Smooth muscle cell (in vitro differentiated cells): ENCODE results near the gene IKBKE. TPM values are rescaled to one million over a fixed set of nuclear protein-coding genes. Genes with fewer than 3 reads are reported as not detected.

ENCODE experiments used
- DNase-seq: peaks from one replicate; lab custom pipeline; 2025; ENCODE audit not compliant: unreplicated experiment; lab: John Stamatoyannopoulos, UW
- H2AFZ ChIP-seq: fragments of 200-600 bp; sonication (generic); 2 replicates; pipeline ENCODE4 v1.6.0; 2016; ENCODE audit warnings: antibody characterized with exemption, low read depth, mild to moderate bottlenecking
- H3F3A ChIP-seq: fragments of 200-600 bp; sonication (generic); 2 replicates; pipeline ENCODE4 v1.6.0; 2017; ENCODE audit warnings: antibody characterized with exemption, low read depth
- H3K27ac ChIP-seq: fragments of 200-600 bp; sonication (generic); 2 replicates; pipeline ENCODE4 v1.5.1; 2016; ENCODE audit warnings: low read depth, mild to moderate bottlenecking
- H3K27me3 ChIP-seq: fragments of 200-600 bp; sonication (generic); 2 replicates; pipeline ENCODE4 v1.6.1; 2016; ENCODE audit warnings: low read depth, mild to moderate bottlenecking
- H3K36me3 ChIP-seq: fragments of 200-600 bp; sonication (generic); 2 replicates; pipeline ENCODE4 v1.5.1; 2016; ENCODE audit warnings: low read depth
- H3K4me1 ChIP-seq: fragments of 200-600 bp; sonication (generic); 2 replicates; pipeline ENCODE4 v1.5.1; 2016; ENCODE audit warnings: low read depth
- H3K4me2 ChIP-seq: fragments of 200-600 bp; sonication (generic); 2 replicates; pipeline ENCODE4 v1.6.0; 2016; ENCODE audit warnings: mild to moderate bottlenecking
- H3K4me3 ChIP-seq: fragments of 200-600 bp; sonication (generic); 2 replicates; pipeline ENCODE4 v1.5.1; 2016; ENCODE audit warnings: mild to moderate bottlenecking
- H3K79me2 ChIP-seq: fragments of 200-600 bp; sonication (generic); 2 replicates; pipeline ENCODE4 v1.6.0; 2016; ENCODE audit warnings: low read depth, mild to moderate bottlenecking
- H3K9ac ChIP-seq: fragments of 200-600 bp; sonication (generic); 2 replicates; pipeline ENCODE4 v1.6.0; 2016; ENCODE audit warnings: low read depth
- H3K9me3 ChIP-seq: fragments of 200-600 bp; sonication (generic); replicated peaks from 2 replicates; pipeline ENCODE4 v1.5.1; 2016; ENCODE audit warnings: low read depth
- H4K20me1 ChIP-seq: fragments of 200-600 bp; sonication (generic); 2 replicates; pipeline ENCODE4 v1.6.0; 2016; ENCODE audit warnings: low read depth
- CTCF ChIP-seq: fragments of 200-600 bp; sonication (generic); IDR thresholded peaks from 2 replicates; pipeline ENCODE4 v1.5.1; 2017; ENCODE audit warnings: borderline replicate concordance, mild to moderate bottlenecking, antibody characterized with exemption; ENCODE audit not compliant: insufficient read depth, poor library complexity, severe bottlenecking
- WGBS: methylation state at CpG from one replicate; pipeline ENCODE4 v1.1.7; 2016; ENCODE audit warnings: low lambda C conversion rate; 5-methylcytosine and 5-hydroxymethylcytosine counted together
- polyA plus RNA-seq: library from polyadenylated mRNA; unstranded; fragments of >200 nt; fragmentation: Nextera tagmentation; extraction: Ambion mirVana; gene quantifications from 2 replicates; pipeline ENCODE4 v1.2.1, GENCODE V29; 2016
- total RNA-seq: library from RNA; depleted of rRNA; stranded (reverse); fragments of >200 nt; gene quantifications from 2 replicates; pipeline ENCODE4 v1.2.3, GENCODE V29; 2014

IKBKE gene
- total and polyA plus RNA-seq, 2 experiments from 2014 or later: 4.0 to 9.7 TPM

GRCh38 chr1:206447792-206448191 lies 22.5 kb upstream of the IKBKE start:
- Histone ChIP-seq H3K4me3 (no peak overlapping the region), H3K27me3 (no peaks in the 10 kb centered on the region), H4K20me1 (peaks cover under 1% of the 10 kb centered on the region), H3K4me2 (no peak overlapping the region), H2AFZ (no peak overlapping the region), H3F3A (no peaks in the 10 kb centered on the region), H3K79me2 (no peaks in the 10 kb centered on the region), H3K4me1 (peaks cover 7% of the 10 kb centered on the region), H3K9ac (no peak overlapping the region), H3K27ac (no peak overlapping the region), H3K36me3 (peaks cover 6% of the 10 kb centered on the region), H3K9me3 (no peaks in the 10 kb centered on the region)
- DNase-seq: no peak
- WGBS: 76% methylated on average over 4 of the region's 4 CpGs
- TF ChIP-seq CTCF: no peak

GRCh38 chr1:206448471-206448870 lies 21.8 kb upstream of the IKBKE start:
- Histone ChIP-seq H3K79me2 (no peaks in the 10 kb centered on the region), H3K27me3 (no peaks in the 10 kb centered on the region), H3K9ac (no peak overlapping the region), H3K36me3 (peaks cover 2% of the 10 kb centered on the region), H3K4me2 (no peak overlapping the region), H3K9me3 (no peaks in the 10 kb centered on the region), H2AFZ (no peak overlapping the region), H3F3A (no peaks in the 10 kb centered on the region), H3K4me3 (no peak overlapping the region), H3K27ac (no peak overlapping the region), H3K4me1 (peaks cover 7% of the 10 kb centered on the region), H4K20me1 (no peaks in the 10 kb centered on the region)
- DNase-seq: no peak
- TF ChIP-seq CTCF: no peak
- WGBS: 72% methylated on average over 4 of the region's 4 CpGs

- no peaks in the 10 kb centered on the region for H3K79me2 ChIP-seq
- H3K4me2 ChIP-seq: no peak overlapping the region
- no peak for DNase-seq
- no peaks in the 10 kb centered on the region for H3F3A ChIP-seq
- H4K20me1 ChIP-seq: no peaks in the 10 kb centered on the region
- TF ChIP-seq CTCF: no peak
- WGBS: 59% methylated on average over 1 of the region's 1 CpG
- H3K4me1 ChIP-seq: peaks cover 7% of the 10 kb centered on the region
- no peak overlapping the region for H2AFZ ChIP-seq
- H3K9me3 ChIP-seq: no peaks in the 10 kb centered on the region
- peak overlapping the region; percentile 18 for H3K27ac ChIP-seq
- no peaks in the 10 kb centered on the region for H3K27me3 ChIP-seq
- no peaks in the 10 kb centered on the region for H3K36me3 ChIP-seq
- no peak overlapping the region for H3K9ac ChIP-seq
- H3K4me3 ChIP-seq: no peak overlapping the region
Measured at GRCh38 chr1:206449565-206449964, 20.7 kb upstream of the IKBKE start.

- H2AFZ ChIP-seq: no peak overlapping the region
- no peak overlapping the region for H3K4me2 ChIP-seq
- H3K79me2 ChIP-seq: no peaks in the 10 kb centered on the region
- H3K27ac ChIP-seq: peak overlapping the region; percentile 18
- TF ChIP-seq CTCF: no peak
- H4K20me1 ChIP-seq: no peaks in the 10 kb centered on the region
- H3K9me3 ChIP-seq: no peaks in the 10 kb centered on the region
- peaks cover 12% of the 10 kb centered on the region for H3K4me1 ChIP-seq
- no peak for DNase-seq
- H3K4me3 ChIP-seq: no peak overlapping the region
- no peaks in the 10 kb centered on the region for H3K36me3 ChIP-seq
- H3K9ac ChIP-seq: no peak overlapping the region
- 99% methylated on average over 12 of the region's 12 CpGs for WGBS
- H3K27me3 ChIP-seq: no peaks in the 10 kb centered on the region
- no peaks in the 10 kb centered on the region for H3F3A ChIP-seq
Measured at GRCh38 chr1:206450281-206450680, 20.0 kb upstream of the IKBKE start.
